Loucy (cell line): ENCODE data around the gene SLCO2A1.

Source experiments
- CTCF ChIP-seq: fragments of 200-600 bp; sonication (generic); conservative IDR thresholded peaks from 2 replicates; pipeline ENCODE4 v1.5.1; 2014; ENCODE audit warnings: mild to moderate bottlenecking, antibody characterized with exemption, low read length
- EZH2phosphoT487 ChIP-seq: fragments of 200-600 bp; IDR thresholded peaks from 2 replicates; pipeline ENCODE4 v1.6.1; 2018; ENCODE audit warnings: antibody characterized with exemption, mild to moderate bottlenecking, moderate library complexity, borderline replicate concordance

- no peak for TF ChIP-seq CTCF
- TF ChIP-seq EZH2phosphoT487 = no peak
Measured at GRCh38 chr3:133970339-133970738, 59.4 kb downstream of the SLCO2A1 start.
